Neutrophil (primary cell): ENCODE results near the gene ANO2.

Source experiments
- H3K27ac ChIP-seq: fragments of 200-600 bp; sonication (generic); 2 replicates; pipeline ENCODE4 v1.5.1; 2016; ENCODE audit warnings: mild to moderate bottlenecking, moderate library complexity
- H3K27me3 ChIP-seq: fragments of 200-600 bp; sonication (generic); 2 replicates; pipeline ENCODE4 v1.6.0; 2016; ENCODE audit warnings: mild to moderate bottlenecking
- H3K36me3 ChIP-seq: fragments of 200-600 bp; sonication (generic); 2 replicates; pipeline ENCODE4 v1.5.1; 2017
- H3K4me1 ChIP-seq, 2 experiments: fragments of 200-600 bp in 1 of 2; sonication (generic) in 1 of 2; 1 replicate in 1 of 2; 2 replicates in 1 of 2; pipeline versions ENCODE4 v1.5.1 to v1.6.1; 2013 to 2016; ENCODE audit warnings: low read depth in 1 of 2, low read length in 1 of 2, mild to moderate bottlenecking in 1 of 2, moderate library complexity in 1 of 2; ENCODE audit not compliant: control insufficient read depth in 1 of 2, insufficient read depth in 1 of 2
- H3K4me3 ChIP-seq, 2 experiments: fragments of 200-600 bp in 1 of 2; sonication (generic) in 1 of 2; 1 replicate in 1 of 2; 2 replicates in 1 of 2; pipeline ENCODE4 v1.5.1; 2013 to 2016; ENCODE audit warnings: low read depth in 1 of 2, low read length in 1 of 2, mild to moderate bottlenecking in 1 of 2, moderate library complexity in 1 of 2
- H3K9me3 ChIP-seq: fragments of 200-600 bp; sonication (generic); 2 replicates; pipeline ENCODE4 v1.5.1; 2016
- CTCF ChIP-seq: fragments of 200-600 bp; sonication (generic); IDR thresholded peaks from 2 replicates; pipeline ENCODE4 v1.5.1; 2016; ENCODE audit warnings: antibody characterized with exemption

ANO2 gene

GRCh38 chr12:5921966-5922899 lies 22.8 kb downstream of the ANO2 start:
- Histone ChIP-seq H3K27ac (no peak overlapping the region), H3K4me1 (no peaks in the 10 kb centered on the region), H3K27me3 (no peaks in the 10 kb centered on the region), H3K4me3 (no peak overlapping the region), H3K9me3 (no peaks in the 10 kb centered on the region), H3K36me3 (no peaks in the 10 kb centered on the region)
- no peak for TF ChIP-seq CTCF

- Histone ChIP-seq H3K36me3 (no peaks in the 10 kb centered on the region), H3K4me1 (no peaks in the 10 kb centered on the region), H3K9me3 (no peaks in the 10 kb centered on the region), H3K27me3 (no peaks in the 10 kb centered on the region), H3K4me3 (no peak overlapping the region), H3K27ac (no peak overlapping the region)
- TF ChIP-seq CTCF, result no peak
These were observed 23.8 kb downstream of the ANO2 start for GRCh38 chr12:5921027-5921909.

GRCh38 chr12:5916785-5917290 lies 28.2 kb downstream of the ANO2 start:
- no peak overlapping the region for H3K27ac ChIP-seq
- H3K27me3 ChIP-seq, result peaks cover 3% of the 10 kb centered on the region
- no peak for TF ChIP-seq CTCF
- no peak overlapping the region for H3K4me3 ChIP-seq
- H3K36me3 ChIP-seq, result no peaks in the 10 kb centered on the region
- H3K9me3 ChIP-seq, result no peaks in the 10 kb centered on the region
- no peaks in the 10 kb centered on the region for H3K4me1 ChIP-seq

- Histone ChIP-seq H3K27me3 (peaks cover 14% of the 10 kb centered on the region), H3K9me3 (no peaks in the 10 kb centered on the region), H3K4me3 (no peak overlapping the region), H3K27ac (no peak overlapping the region), H3K4me1 (no peaks in the 10 kb centered on the region), H3K36me3 (no peaks in the 10 kb centered on the region)
- no peak for TF ChIP-seq CTCF
These were observed 29.5 kb downstream of the ANO2 start for GRCh38 chr12:5915511-5915910.

GRCh38 chr12:5914387-5915149 lies 30.5 kb downstream of the ANO2 start:
- H3K4me3 ChIP-seq, result no peak overlapping the region
- no peak overlapping the region for H3K27ac ChIP-seq
- no peaks in the 10 kb centered on the region for H3K4me1 ChIP-seq
- no peaks in the 10 kb centered on the region for H3K9me3 ChIP-seq
- peaks cover 16% of the 10 kb centered on the region for H3K27me3 ChIP-seq
- TF ChIP-seq CTCF, result no peak
- H3K36me3 ChIP-seq, result no peaks in the 10 kb centered on the region
